Endodermal cell (in vitro differentiated cells): ENCODE results near the gene SLC22A17. TPM values are rescaled to one million over a fixed set of nuclear protein-coding genes. Genes with fewer than 3 reads are reported as not detected.
"Not testable (repeated sequence)": the region's sequence is repeated elsewhere in the genome, so short reads cannot be mapped to it uniquely, and the experiment has no call there.

ENCODE experiments used
- DNase-seq: peaks from one replicate; pipeline ENCODE4 v3.0.0-alpha.2; 2017
- H3K27ac ChIP-seq: 2 replicates; pipeline ENCODE4 v1.5.1; 2013; ENCODE audit warnings: mild to moderate bottlenecking, low read depth, low read length, moderate library complexity
- H3K27me3 ChIP-seq: 2 replicates; pipeline ENCODE4 v1.6.1; 2013; ENCODE audit warnings: mild to moderate bottlenecking, low read length, moderate library complexity; ENCODE audit not compliant: insufficient read depth, control insufficient read depth, poor library complexity, severe bottlenecking
- H3K36me3 ChIP-seq: 2 replicates; pipeline ENCODE4 v1.7.0; 2013; ENCODE audit warnings: mild to moderate bottlenecking, low read length, moderate library complexity; ENCODE audit not compliant: control insufficient read depth, insufficient read depth
- H3K4me1 ChIP-seq: one replicate; pipeline ENCODE4 v1.7.0; 2013; ENCODE audit warnings: low read length; ENCODE audit not compliant: control insufficient read depth, insufficient read depth
- H3K4me3 ChIP-seq: 2 replicates; pipeline ENCODE4 v1.5.1; 2013; ENCODE audit warnings: mild to moderate bottlenecking, low read length, moderate library complexity
- H3K9ac ChIP-seq: 2 replicates; pipeline ENCODE4 v1.6.1; 2013; ENCODE audit warnings: mild to moderate bottlenecking, low read length, moderate library complexity; ENCODE audit not compliant: poor library complexity, severe bottlenecking; ENCODE audit errors: extremely low read depth
- H3K9me3 ChIP-seq: 2 replicates; pipeline ENCODE4 v1.6.1; 2013; ENCODE audit warnings: mild to moderate bottlenecking, low read length, moderate library complexity; ENCODE audit not compliant: control insufficient read depth
- H3K27ac Mint-ChIP-seq: 2 replicates; pipeline ENCODE4 v1.8.0; 2020; ENCODE audit warnings: mixed read lengths
- H3K27me3 Mint-ChIP-seq: 2 replicates; pipeline ENCODE4 v1.8.0; 2021; ENCODE audit warnings: mild to moderate bottlenecking, mixed read lengths; ENCODE audit not compliant: insufficient read depth
- H3K36me3 Mint-ChIP-seq: 2 replicates; pipeline ENCODE4 v1.8.0; 2020; ENCODE audit warnings: low read depth, mixed read lengths
- H3K4me1 Mint-ChIP-seq: 2 replicates; pipeline ENCODE4 v1.8.0; 2020; ENCODE audit warnings: mixed read lengths
- H3K4me3 Mint-ChIP-seq: 2 replicates; pipeline ENCODE4 v1.8.0; 2020; ENCODE audit warnings: mild to moderate bottlenecking, moderate library complexity, mixed read lengths
- H3K9me3 Mint-ChIP-seq: 2 replicates; pipeline ENCODE4 v1.8.0; 2020; ENCODE audit warnings: mild to moderate bottlenecking, mixed read lengths
- WGBS, 2 experiments: methylation state at CpG; one replicate each; pipeline versions ENCODE4 v1.1.5 to v1.1.7; 2013; ENCODE audit warnings: missing lambda C conversion rate in 2 of 2, mixed read lengths in 1 of 2; ENCODE audit not compliant: insufficient coverage in 1 of 2, insufficient read length in 1 of 2; 5-methylcytosine and 5-hydroxymethylcytosine counted together
- total RNA-seq, 2 donors: library from RNA; stranded (reverse); fragmentation: NEBNext Ultra II Directional in 1 of 2; extraction: Animal tissue kit (Norgen Biotek cat#: 25700) in 1 of 2; gene quantifications; 2 replicates in 1 of 2; 3 replicates in 1 of 2; pipeline ENCODE4 v1.2.1, GENCODE V29; 2021
- TF ChIP-seq, protein P1 (sequence below): fragments of 200-600 bp; sonication (generic); conservative IDR thresholded peaks from 2 replicates; pipeline ENCODE4 v1.5.0; 2021; ENCODE audit warnings: antibody characterized with exemption, mild to moderate bottlenecking

SLC22A17 gene
- total RNA-seq, 2 donors from 2014 or later = 49.9 to 89.0 TPM

- Histone ChIP-seq H3K4me3 (no peak overlapping the region), H3K9ac (no peak overlapping the region), H3K36me3 (no peaks in the 10 kb centered on the region), H3K27me3 (peaks cover 9% of the 10 kb centered on the region), H3K4me1 (no peaks in the 10 kb centered on the region), H3K9me3 (no peaks in the 10 kb centered on the region), H3K27ac (no peak overlapping the region)
- Mint-ChIP-seq H3K36me3 (no peaks in the 10 kb centered on the region), H3K4me3 (no peak overlapping the region), H3K27ac (no peak overlapping the region), H3K27me3 (peaks cover 28% of the 10 kb centered on the region), H3K9me3 (no peaks in the 10 kb centered on the region), H3K4me1 (no peaks in the 10 kb centered on the region)
- TF ChIP-seq, protein P1, sequence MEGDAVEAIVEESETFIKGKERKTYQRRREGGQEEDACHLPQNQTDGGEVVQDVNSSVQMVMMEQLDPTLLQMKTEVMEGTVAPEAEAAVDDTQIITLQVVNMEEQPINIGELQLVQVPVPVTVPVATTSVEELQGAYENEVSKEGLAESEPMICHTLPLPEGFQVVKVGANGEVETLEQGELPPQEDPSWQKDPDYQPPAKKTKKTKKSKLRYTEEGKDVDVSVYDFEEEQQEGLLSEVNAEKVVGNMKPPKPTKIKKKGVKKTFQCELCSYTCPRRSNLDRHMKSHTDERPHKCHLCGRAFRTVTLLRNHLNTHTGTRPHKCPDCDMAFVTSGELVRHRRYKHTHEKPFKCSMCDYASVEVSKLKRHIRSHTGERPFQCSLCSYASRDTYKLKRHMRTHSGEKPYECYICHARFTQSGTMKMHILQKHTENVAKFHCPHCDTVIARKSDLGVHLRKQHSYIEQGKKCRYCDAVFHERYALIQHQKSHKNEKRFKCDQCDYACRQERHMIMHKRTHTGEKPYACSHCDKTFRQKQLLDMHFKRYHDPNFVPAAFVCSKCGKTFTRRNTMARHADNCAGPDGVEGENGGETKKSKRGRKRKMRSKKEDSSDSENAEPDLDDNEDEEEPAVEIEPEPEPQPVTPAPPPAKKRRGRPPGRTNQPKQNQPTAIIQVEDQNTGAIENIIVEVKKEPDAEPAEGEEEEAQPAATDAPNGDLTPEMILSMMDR = no peak
- 88 to 94% methylated on average over 1 of the region's 1 CpG for WGBS, 2 experiments
- no peak for DNase-seq
Measured at GRCh38 chr14:23386999-23387398, 34.3 kb upstream of the SLC22A17 start.

DNA sequence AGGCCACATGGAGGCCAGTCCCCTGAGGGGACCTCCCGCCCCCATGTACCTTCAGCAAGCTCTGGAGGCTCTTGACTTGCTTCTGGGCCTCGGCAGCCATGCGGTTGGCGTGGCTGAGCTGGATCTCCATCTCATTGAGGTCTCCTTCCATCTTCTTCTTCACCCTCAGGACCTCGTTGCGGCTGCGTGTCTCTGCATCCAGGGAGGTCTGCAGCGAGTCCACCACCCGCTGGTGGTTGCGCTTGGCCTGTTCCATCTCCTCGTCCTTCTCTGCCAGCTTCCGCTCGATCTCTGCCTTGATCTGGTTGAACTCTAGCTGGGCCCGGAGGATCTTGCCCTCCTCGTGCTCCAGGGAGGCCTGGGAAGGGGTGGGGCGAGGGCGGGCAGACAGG lies 33.6 kb upstream of the SLC22A17 start:
- H3K36me3 ChIP-seq, H3K36me3 Mint-ChIP-seq, H3K27ac Mint-ChIP-seq, H3K9me3 ChIP-seq, H3K9ac ChIP-seq, H3K4me3 Mint-ChIP-seq, H3K27ac ChIP-seq, H3K27me3 ChIP-seq, H3K4me1 Mint-ChIP-seq, DNase-seq, H3K9me3 Mint-ChIP-seq, H3K4me3 ChIP-seq, H3K4me1 ChIP-seq: not testable (repeated sequence)
- WGBS, 2 experiments = 89 to 95% methylated on average over 6 to 15 of the region's 17 CpGs
- peaks cover 31% of the 10 kb centered on the region for H3K27me3 Mint-ChIP-seq

DNA sequence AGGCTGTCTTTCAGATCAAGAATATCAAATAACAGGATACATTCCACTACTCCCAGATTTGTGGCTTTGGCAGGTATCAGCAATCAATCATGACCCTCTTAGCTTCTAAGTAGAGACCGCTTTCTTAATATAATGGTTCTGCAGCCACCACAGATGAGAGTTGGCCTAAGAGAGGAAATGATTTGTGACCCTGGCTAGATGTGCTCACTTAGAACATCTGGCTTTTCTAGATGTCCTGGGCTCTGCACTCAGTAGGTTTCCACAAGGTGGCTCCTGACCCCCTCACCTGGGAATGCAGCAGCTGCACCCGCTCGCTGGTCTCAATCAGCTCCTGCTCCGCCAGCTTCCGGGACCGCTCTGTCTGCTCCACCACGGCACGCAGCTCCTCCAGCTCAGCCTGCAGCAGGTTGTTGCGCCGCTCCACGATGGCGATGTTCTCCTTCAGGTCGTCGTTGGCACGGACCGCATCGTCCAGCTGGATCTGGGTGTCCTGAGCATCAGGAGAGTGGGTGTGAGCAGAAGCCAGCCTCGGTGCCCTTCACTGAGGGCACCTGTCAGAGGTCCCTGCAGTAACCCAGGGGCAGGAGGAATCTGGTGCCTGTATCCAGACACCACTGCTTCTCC lies 33.1 kb upstream of the SLC22A17 start:
- H3K27me3 Mint-ChIP-seq = peaks cover 36% of the 10 kb centered on the region
- TF ChIP-seq, protein P1 = peak; percentile 58
- peak; percentile 63 for DNase-seq

GRCh38 chr14:23385244-23385641 lies 32.6 kb upstream of the SLC22A17 start:
- H3K4me3 ChIP-seq = no peak overlapping the region
- H3K36me3 Mint-ChIP-seq = no peaks in the 10 kb centered on the region
- H3K4me1 ChIP-seq = no peaks in the 10 kb centered on the region
- H3K4me1 Mint-ChIP-seq = no peaks in the 10 kb centered on the region
- 80 to 92% methylated on average over 1 to 2 of the region's 2 CpGs for WGBS, 2 experiments
- no peak overlapping the region for H3K9ac ChIP-seq
- no peak overlapping the region for H3K4me3 Mint-ChIP-seq
- TF ChIP-seq, protein P1 = no peak
- no peaks in the 10 kb centered on the region for H3K36me3 ChIP-seq
- H3K27me3 ChIP-seq = no peaks in the 10 kb centered on the region
- no peak for DNase-seq
- H3K27me3 Mint-ChIP-seq = peaks cover 37% of the 10 kb centered on the region
- H3K9me3 ChIP-seq = no peaks in the 10 kb centered on the region
- H3K27ac Mint-ChIP-seq = no peak overlapping the region
- H3K27ac ChIP-seq = no peak overlapping the region
- no peaks in the 10 kb centered on the region for H3K9me3 Mint-ChIP-seq

More for the DNA sequence above, 33.1 kb upstream of the SLC22A17 start:
- no peak overlapping the region for H3K27ac ChIP-seq
- H3K9ac ChIP-seq = no peak overlapping the region
- H3K4me1 ChIP-seq = no peaks in the 10 kb centered on the region
- H3K4me3 Mint-ChIP-seq = no peak overlapping the region
- H3K4me3 ChIP-seq = no peak overlapping the region
- H3K4me1 Mint-ChIP-seq = no peaks in the 10 kb centered on the region
- H3K27me3 ChIP-seq = peaks cover 4% of the 10 kb centered on the region
- WGBS, 2 experiments = 92 to 99% methylated on average over 10 to 18 of the region's 18 CpGs
- H3K36me3 ChIP-seq = no peaks in the 10 kb centered on the region
- H3K9me3 ChIP-seq = no peaks in the 10 kb centered on the region
- no peak overlapping the region for H3K27ac Mint-ChIP-seq
- H3K36me3 Mint-ChIP-seq = no peaks in the 10 kb centered on the region
- no peaks in the 10 kb centered on the region for H3K9me3 Mint-ChIP-seq
